RWPE2 (cell line): ENCODE data around the gene TM4SF18.
A peak's percentile ranks its signal among the peaks of the same experiment; 100 is the strongest.

Experiments used
- ATAC-seq: fragments of 200-7000 bp; cut with Tn5 transposase; 3 replicates; pipeline ENCODE4 v1.9.1; 2021; ENCODE audit warnings: low read depth
- DNase-seq: peaks from one replicate; pipeline ENCODE4 v3.0.0-alpha.2; 2020; ENCODE audit warnings: low spot score
- H3K27ac ChIP-seq: fragments of 450-650 bp; 2 replicates; pipeline ENCODE4 v1.5.1; 2017; ENCODE audit warnings: mild to moderate bottlenecking; ENCODE audit not compliant: poor library complexity, severe bottlenecking
- H3K27me3 ChIP-seq: fragments of 250-450 bp; sonication (Bioruptor Pico); 2 replicates; pipeline ENCODE4 v1.5.1; 2021; ENCODE audit warnings: mild to moderate bottlenecking, moderate library complexity; ENCODE audit not compliant: insufficient read depth, poor library complexity, severe bottlenecking
- H3K36me3 ChIP-seq: fragments of 250-450 bp; sonication (Bioruptor Pico); 2 replicates; pipeline ENCODE4 v1.5.1; 2020; ENCODE audit warnings: low read depth, mild to moderate bottlenecking, moderate library complexity
- H3K4me1 ChIP-seq: fragments of 250-450 bp; sonication (Bioruptor Pico); 2 replicates; pipeline ENCODE4 v1.5.1; 2021; ENCODE audit warnings: mild to moderate bottlenecking, moderate library complexity; ENCODE audit not compliant: insufficient read depth, poor library complexity, severe bottlenecking
- H3K4me3 ChIP-seq: fragments of 250-450 bp; sonication (Bioruptor Pico); 2 replicates; pipeline ENCODE4 v1.5.1; 2021; ENCODE audit warnings: mild to moderate bottlenecking, moderate library complexity; ENCODE audit not compliant: severe bottlenecking
- H3K9me3 ChIP-seq: fragments of 250-450 bp; sonication (Bioruptor Pico); 2 replicates; pipeline ENCODE4 v1.5.1; 2021; ENCODE audit warnings: mild to moderate bottlenecking, moderate library complexity; ENCODE audit not compliant: severe bottlenecking
- TF ChIP-seq, protein P1 (sequence below): fragments of 450-650 bp; IDR thresholded peaks from one replicate; pipeline ENCODE4 v1.5.1; 2017; ENCODE audit warnings: mild to moderate bottlenecking, moderate library complexity; ENCODE audit not compliant: poor library complexity, severe bottlenecking

TM4SF18 gene

GRCh38 chr3:149366941-149367840 lies 33.8 kb upstream of the TM4SF18 start:
- TF ChIP-seq, protein P1, sequence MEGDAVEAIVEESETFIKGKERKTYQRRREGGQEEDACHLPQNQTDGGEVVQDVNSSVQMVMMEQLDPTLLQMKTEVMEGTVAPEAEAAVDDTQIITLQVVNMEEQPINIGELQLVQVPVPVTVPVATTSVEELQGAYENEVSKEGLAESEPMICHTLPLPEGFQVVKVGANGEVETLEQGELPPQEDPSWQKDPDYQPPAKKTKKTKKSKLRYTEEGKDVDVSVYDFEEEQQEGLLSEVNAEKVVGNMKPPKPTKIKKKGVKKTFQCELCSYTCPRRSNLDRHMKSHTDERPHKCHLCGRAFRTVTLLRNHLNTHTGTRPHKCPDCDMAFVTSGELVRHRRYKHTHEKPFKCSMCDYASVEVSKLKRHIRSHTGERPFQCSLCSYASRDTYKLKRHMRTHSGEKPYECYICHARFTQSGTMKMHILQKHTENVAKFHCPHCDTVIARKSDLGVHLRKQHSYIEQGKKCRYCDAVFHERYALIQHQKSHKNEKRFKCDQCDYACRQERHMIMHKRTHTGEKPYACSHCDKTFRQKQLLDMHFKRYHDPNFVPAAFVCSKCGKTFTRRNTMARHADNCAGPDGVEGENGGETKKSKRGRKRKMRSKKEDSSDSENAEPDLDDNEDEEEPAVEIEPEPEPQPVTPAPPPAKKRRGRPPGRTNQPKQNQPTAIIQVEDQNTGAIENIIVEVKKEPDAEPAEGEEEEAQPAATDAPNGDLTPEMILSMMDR: no peak
- H3K27ac ChIP-seq: peak overlapping the region; percentile 70
- H3K4me1 ChIP-seq: peaks cover 50% of the 10 kb centered on the region
- H3K9me3 ChIP-seq: no peaks in the 10 kb centered on the region
- H3K36me3 ChIP-seq: peaks cover 34% of the 10 kb centered on the region
- H3K4me3 ChIP-seq: no peak overlapping the region
- ATAC-seq (peak; percentile 76), DNase-seq (no peak)
- no peaks in the 10 kb centered on the region for H3K27me3 ChIP-seq

GRCh38 chr3:149366031-149366430 lies 32.6 kb upstream of the TM4SF18 start:
- H3K4me3 ChIP-seq: no peak overlapping the region
- TF ChIP-seq, protein P1: no peak
- H3K36me3 ChIP-seq: peaks cover 22% of the 10 kb centered on the region
- H3K27ac ChIP-seq: peak overlapping the region; percentile 70
- DNase-seq (no peak), ATAC-seq (peak; percentile 65)
- H3K4me1 ChIP-seq: peaks cover 38% of the 10 kb centered on the region
- no peaks in the 10 kb centered on the region for H3K27me3 ChIP-seq
- H3K9me3 ChIP-seq: no peaks in the 10 kb centered on the region

DNA sequence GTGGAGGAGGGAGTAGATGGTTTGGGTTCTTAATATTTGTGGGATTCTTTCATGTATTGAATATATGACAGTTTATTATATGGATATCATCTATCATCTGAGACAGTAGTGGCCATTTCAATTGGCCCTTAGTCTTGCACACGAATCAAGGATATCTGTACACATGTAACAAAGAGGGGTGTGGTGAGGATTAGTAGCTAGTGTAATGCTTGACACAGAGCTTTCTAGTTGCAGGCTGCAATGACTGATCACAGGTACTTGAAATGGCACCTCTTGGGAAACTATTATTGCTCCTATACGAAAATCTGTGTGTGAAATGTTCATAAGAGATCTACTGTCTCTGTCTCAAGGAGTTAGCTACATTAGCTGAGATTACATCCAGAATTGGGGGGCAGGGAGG lies 31.2 kb upstream of the TM4SF18 start:
- DNase-seq: no peak
- H3K27ac ChIP-seq: no peak overlapping the region
- no peak for ATAC-seq
- peaks cover 8% of the 10 kb centered on the region for H3K36me3 ChIP-seq
- TF ChIP-seq, protein P1: no peak
- H3K9me3 ChIP-seq: no peaks in the 10 kb centered on the region
- no peaks in the 10 kb centered on the region for H3K27me3 ChIP-seq
- H3K4me1 ChIP-seq: peaks cover 26% of the 10 kb centered on the region
- no peak overlapping the region for H3K4me3 ChIP-seq

DNA sequence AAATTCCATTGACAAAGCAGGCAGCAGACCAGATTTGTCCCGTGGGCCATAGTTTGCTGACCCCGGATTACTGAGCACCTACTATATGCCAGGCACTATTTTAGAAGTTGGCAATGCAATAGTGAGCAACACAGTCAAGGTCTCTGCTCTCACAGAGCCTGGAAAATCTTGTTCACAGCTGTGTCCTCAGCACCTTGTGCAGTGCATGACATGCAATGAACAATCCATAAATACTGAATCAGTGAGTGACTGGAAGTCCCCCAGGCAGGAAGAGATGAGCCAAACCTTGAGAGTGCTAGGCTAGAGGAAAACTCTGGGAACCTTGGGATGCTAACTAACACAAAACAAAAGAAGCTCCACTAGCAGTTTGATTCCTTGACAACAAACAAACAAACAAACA lies 29.6 kb upstream of the TM4SF18 start:
- TF ChIP-seq, protein P1: no peak
- Histone ChIP-seq H3K27ac (no peak overlapping the region), H3K9me3 (no peaks in the 10 kb centered on the region), H3K27me3 (no peaks in the 10 kb centered on the region), H3K4me1 (peaks cover 26% of the 10 kb centered on the region), H3K36me3 (no peaks in the 10 kb centered on the region), H3K4me3 (no peak overlapping the region)
- DNase-seq (no peak), ATAC-seq (no peak)

DNA sequence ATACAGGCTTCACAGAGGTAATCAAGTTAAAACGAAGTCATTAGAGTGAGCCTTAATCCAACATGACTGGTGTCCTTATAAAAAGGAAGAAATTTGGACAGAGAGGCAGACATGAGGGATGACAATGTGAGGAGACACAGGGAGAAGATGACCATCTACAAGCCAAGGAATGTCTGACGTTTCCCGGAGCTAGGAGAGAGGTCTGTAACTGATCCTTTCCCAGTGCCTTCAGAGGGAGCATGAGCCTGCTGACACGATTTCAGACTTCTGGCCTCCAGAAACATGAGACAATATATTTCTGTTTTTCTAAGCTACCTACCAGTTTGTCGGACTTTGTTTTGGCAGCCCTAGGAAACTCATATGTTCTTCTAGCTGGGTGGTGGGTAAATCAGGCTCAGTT lies 28.9 kb upstream of the TM4SF18 start:
- TF ChIP-seq, protein P1: no peak
- H3K36me3 ChIP-seq: no peaks in the 10 kb centered on the region
- ATAC-seq (no peak), DNase-seq (no peak)
- no peak overlapping the region for H3K27ac ChIP-seq
- no peaks in the 10 kb centered on the region for H3K27me3 ChIP-seq
- no peaks in the 10 kb centered on the region for H3K9me3 ChIP-seq
- H3K4me3 ChIP-seq: no peak overlapping the region
- peaks cover 22% of the 10 kb centered on the region for H3K4me1 ChIP-seq
